OCI-LY1 (cell line): ENCODE measurements around the gene BABAM2.
"Not testable (repeated sequence)": the region's sequence is repeated elsewhere in the genome, so short reads cannot be mapped to it uniquely, and the experiment has no call there.

Experiments used
- H2AFZ ChIP-seq: fragments of 200-600 bp; sonication (generic), shearing (Covaris generic); 2 replicates; pipeline ENCODE4 v1.6.0; 2014; ENCODE audit warnings: antibody characterized with exemption, mild to moderate bottlenecking, low read length
- H3F3A ChIP-seq: fragments of 200-600 bp; sonication (generic), shearing (Covaris generic); 2 replicates; pipeline ENCODE4 v1.6.0; 2014; ENCODE audit warnings: mild to moderate bottlenecking, antibody characterized with exemption, low read length, moderate library complexity; ENCODE audit not compliant: insufficient read depth
- H3K27ac ChIP-seq: fragments of 200-600 bp; sonication (generic); 2 replicates; pipeline ENCODE4 v1.5.1; 2014; ENCODE audit warnings: low read length, mixed run types, mild to moderate bottlenecking, low read depth; ENCODE audit not compliant: poor library complexity, severe bottlenecking
- H3K27me3 ChIP-seq: fragments of 200-600 bp; sonication (generic); 2 replicates; pipeline ENCODE4 v1.6.0; 2014; ENCODE audit warnings: antibody characterized with exemption, mild to moderate bottlenecking, low read length, moderate library complexity; ENCODE audit not compliant: insufficient read depth
- H3K36me3 ChIP-seq: fragments of 200-600 bp; sonication (generic); 2 replicates; pipeline ENCODE4 v1.6.1; 2014; ENCODE audit warnings: mild to moderate bottlenecking, antibody characterized with exemption, low read length, moderate library complexity, mixed read lengths; ENCODE audit not compliant: insufficient read depth
- H3K4me1 ChIP-seq: fragments of 200-600 bp; sonication (generic); 2 replicates; pipeline ENCODE4 v1.5.1; 2014; ENCODE audit warnings: mild to moderate bottlenecking, low read length, moderate library complexity; ENCODE audit not compliant: insufficient read depth, severe bottlenecking
- H3K4me2 ChIP-seq: fragments of 200-600 bp; sonication (generic), shearing (Covaris generic); 2 replicates; pipeline ENCODE4 v1.6.1; 2014; ENCODE audit warnings: low read length
- H3K4me3 ChIP-seq: fragments of 200-600 bp; sonication (generic); 2 replicates; pipeline ENCODE4 v1.5.1; 2014; ENCODE audit warnings: low read length, low read depth, mild to moderate bottlenecking, mixed read lengths; ENCODE audit not compliant: poor library complexity, severe bottlenecking
- H3K79me2 ChIP-seq: fragments of 200-600 bp; shearing (Covaris generic); 2 replicates; pipeline ENCODE4 v1.6.1; 2016; ENCODE audit warnings: mixed run types, low read length, mixed read lengths; ENCODE audit not compliant: insufficient read depth
- H3K9ac ChIP-seq: fragments of 200-600 bp; sonication (generic), shearing (Covaris generic); 2 replicates; pipeline ENCODE4 v1.6.1; 2014; ENCODE audit warnings: mild to moderate bottlenecking, low read length, mixed read lengths
- H3K9me2 ChIP-seq: fragments of 200-600 bp; sonication (generic), shearing (Covaris generic); 2 replicates; pipeline ENCODE4 v1.6.1; 2014; ENCODE audit warnings: low read depth, mild to moderate bottlenecking, low read length, mixed read lengths
- H3K9me3 ChIP-seq: fragments of 200-600 bp; shearing (Covaris generic); 2 replicates; pipeline ENCODE4 v1.6.1; 2014; ENCODE audit warnings: low read length, mixed read lengths
- H4K20me1 ChIP-seq: fragments of 200-600 bp; sonication (generic), shearing (Covaris generic); 2 replicates; pipeline ENCODE4 v1.6.0; 2016; ENCODE audit warnings: mild to moderate bottlenecking, low read length; ENCODE audit not compliant: insufficient read depth
- EZH2 ChIP-seq: fragments of 200-600 bp; sonication (generic), shearing (Covaris generic); IDR thresholded peaks from 2 replicates; pipeline ENCODE4 v1.8.0; 2017; ENCODE audit warnings: borderline replicate concordance, mixed run types, mild to moderate bottlenecking, antibody characterized with exemption, low read length, moderate library complexity, mixed read lengths
- TF ChIP-seq, protein P1 (sequence below): fragments of 200-600 bp; sonication (generic), shearing (Covaris generic); IDR thresholded peaks from 2 replicates; pipeline ENCODE4 v1.5.1; 2017; ENCODE audit warnings: mild to moderate bottlenecking, antibody characterized with exemption, low read length, moderate library complexity, mixed read lengths

Gene BABAM2

GRCh38 chr2:28251337-28251736 lies 360.8 kb downstream of the BABAM2 start:
- Histone ChIP-seq H2AFZ (no peak overlapping the region), H3K9me2 (no peaks in the 10 kb centered on the region), H3K36me3 (no peaks in the 10 kb centered on the region), H3K79me2 (no peaks in the 10 kb centered on the region), H3K27ac (no peak overlapping the region), H4K20me1 (no peaks in the 10 kb centered on the region), H3K4me1 (no peaks in the 10 kb centered on the region), H3K9me3 (no peaks in the 10 kb centered on the region), H3K4me3 (no peak overlapping the region), H3K4me2 (no peak overlapping the region), H3K9ac (no peak overlapping the region), H3F3A (no peaks in the 10 kb centered on the region), H3K27me3 (no peaks in the 10 kb centered on the region)
- no peak for TF ChIP-seq EZH2
- TF ChIP-seq, protein P1, sequence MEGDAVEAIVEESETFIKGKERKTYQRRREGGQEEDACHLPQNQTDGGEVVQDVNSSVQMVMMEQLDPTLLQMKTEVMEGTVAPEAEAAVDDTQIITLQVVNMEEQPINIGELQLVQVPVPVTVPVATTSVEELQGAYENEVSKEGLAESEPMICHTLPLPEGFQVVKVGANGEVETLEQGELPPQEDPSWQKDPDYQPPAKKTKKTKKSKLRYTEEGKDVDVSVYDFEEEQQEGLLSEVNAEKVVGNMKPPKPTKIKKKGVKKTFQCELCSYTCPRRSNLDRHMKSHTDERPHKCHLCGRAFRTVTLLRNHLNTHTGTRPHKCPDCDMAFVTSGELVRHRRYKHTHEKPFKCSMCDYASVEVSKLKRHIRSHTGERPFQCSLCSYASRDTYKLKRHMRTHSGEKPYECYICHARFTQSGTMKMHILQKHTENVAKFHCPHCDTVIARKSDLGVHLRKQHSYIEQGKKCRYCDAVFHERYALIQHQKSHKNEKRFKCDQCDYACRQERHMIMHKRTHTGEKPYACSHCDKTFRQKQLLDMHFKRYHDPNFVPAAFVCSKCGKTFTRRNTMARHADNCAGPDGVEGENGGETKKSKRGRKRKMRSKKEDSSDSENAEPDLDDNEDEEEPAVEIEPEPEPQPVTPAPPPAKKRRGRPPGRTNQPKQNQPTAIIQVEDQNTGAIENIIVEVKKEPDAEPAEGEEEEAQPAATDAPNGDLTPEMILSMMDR: no peak

DNA sequence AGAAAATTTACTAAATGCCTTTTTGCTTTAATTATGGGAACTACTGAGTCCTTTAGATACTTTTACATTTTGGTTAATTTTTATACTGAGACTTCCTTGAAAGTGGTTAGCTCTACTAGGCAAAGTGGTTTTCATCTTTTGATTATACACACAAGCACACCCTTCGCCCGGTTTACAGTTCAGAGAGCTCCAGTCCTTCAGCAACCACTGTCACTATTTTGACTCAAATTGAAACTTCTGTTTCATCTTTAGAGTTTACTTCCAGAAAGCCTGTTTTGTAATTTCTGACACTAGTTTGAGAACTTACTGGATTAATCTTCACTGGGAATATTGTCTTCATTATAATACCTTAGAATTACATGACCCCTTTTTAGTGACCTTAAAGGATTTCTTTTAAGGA lies 361.8 kb downstream of the BABAM2 start:
- H3K9ac ChIP-seq: no peak overlapping the region

DNA sequence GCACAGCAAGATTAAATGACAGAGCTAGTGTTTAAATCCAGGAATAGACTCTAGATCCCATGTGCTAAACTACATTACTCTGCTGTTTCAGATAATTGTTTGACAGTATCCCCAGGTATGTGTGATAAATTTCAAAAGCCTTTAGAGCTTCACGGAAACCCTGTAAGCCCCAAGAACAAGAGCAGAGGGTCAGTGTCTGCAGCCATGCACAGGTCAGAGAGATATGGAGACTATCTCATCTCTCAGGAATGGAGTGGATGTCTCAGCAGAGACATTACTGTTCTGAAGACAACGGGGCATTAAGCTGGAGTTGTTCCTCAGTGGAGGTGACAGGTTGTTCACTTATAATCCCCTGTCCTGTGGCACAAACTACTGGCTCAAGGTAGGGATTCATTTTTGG lies 363.0 kb downstream of the BABAM2 start:
- no peaks in the 10 kb centered on the region for H3K79me2 ChIP-seq
- no peaks in the 10 kb centered on the region for H3K4me1 ChIP-seq
- H3F3A ChIP-seq: no peaks in the 10 kb centered on the region
- no peaks in the 10 kb centered on the region for H3K36me3 ChIP-seq
- TF ChIP-seq, protein P1: no peak
- TF ChIP-seq EZH2: no peak
- H3K9me2 ChIP-seq: no peaks in the 10 kb centered on the region
- H3K27ac ChIP-seq: no peak overlapping the region
- H3K27me3 ChIP-seq: no peaks in the 10 kb centered on the region
- H2AFZ ChIP-seq: no peak overlapping the region
- H3K9me3 ChIP-seq: no peaks in the 10 kb centered on the region
- H4K20me1 ChIP-seq: no peaks in the 10 kb centered on the region
- H3K4me3 ChIP-seq: no peak overlapping the region
- H3K4me2 ChIP-seq: no peak overlapping the region
- no peak overlapping the region for H3K9ac ChIP-seq

More for the DNA sequence above, 361.8 kb downstream of the BABAM2 start:
- TF ChIP-seq, protein P1: no peak
- no peak for TF ChIP-seq EZH2
- Histone ChIP-seq H2AFZ (no peak overlapping the region), H4K20me1 (no peaks in the 10 kb centered on the region), H3K9me3 (no peaks in the 10 kb centered on the region), H3K27ac (no peak overlapping the region), H3K4me3 (no peak overlapping the region), H3K36me3 (no peaks in the 10 kb centered on the region), H3K9me2 (no peaks in the 10 kb centered on the region), H3K79me2 (no peaks in the 10 kb centered on the region), H3K27me3 (no peaks in the 10 kb centered on the region), H3K4me1 (no peaks in the 10 kb centered on the region), H3F3A (no peaks in the 10 kb centered on the region), H3K4me2 (no peak overlapping the region)

DNA sequence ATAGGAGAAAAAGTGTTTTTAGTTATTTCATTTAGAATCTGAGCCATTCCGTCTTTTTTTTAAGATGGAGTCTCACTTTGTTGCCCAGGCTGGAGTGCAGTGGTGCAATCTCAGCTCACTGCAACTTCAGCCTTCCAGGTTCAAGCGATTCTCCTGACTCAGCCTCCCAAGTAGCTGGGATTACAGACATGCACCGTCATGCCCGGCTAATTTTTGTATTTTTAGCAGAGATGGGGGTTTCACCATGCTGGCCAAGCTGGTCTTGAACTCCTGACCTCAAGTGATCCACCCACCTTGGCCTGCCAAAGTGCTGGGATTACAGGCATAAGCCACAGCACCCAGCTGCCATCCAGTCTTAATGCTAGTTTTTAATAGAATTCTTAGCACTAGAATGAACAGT lies 364.7 kb downstream of the BABAM2 start:
- H3K4me1 ChIP-seq, H4K20me1 ChIP-seq, H3F3A ChIP-seq, H3K4me2 ChIP-seq, H3K27ac ChIP-seq, H3K27me3 ChIP-seq, H3K9ac ChIP-seq, H3K4me3 ChIP-seq, H3K9me3 ChIP-seq, H3K79me2 ChIP-seq, H3K9me2 ChIP-seq, H3K36me3 ChIP-seq, H2AFZ ChIP-seq: not testable (repeated sequence)
